Measurements from ENCODE around the gene CLPSL1. TPM values are rescaled to one million over a fixed set of nuclear protein-coding genes. Genes with fewer than 3 reads are reported as not detected.

The CLPSL1 gene
- total RNA-seq, 1 experiment from 2014 or later: not detected

- no peak overlapping the region for H3K27ac ChIP-seq (ENCODE audit: low read length)
- no peak overlapping the region for H2AFZ ChIP-seq (ENCODE audit: low read length)
- no peak for ATAC-seq
- intact Hi-C loops (cut with micrococcal nuclease): no loop called here
- H3F3A ChIP-seq (ENCODE audit: low read length, unreplicated experiment): no peaks in the 10 kb centered on the region
- no peak overlapping the region for H3K4me3 ChIP-seq (ENCODE audit: low read length)
- H3K27me3 ChIP-seq (ENCODE audit: low read length): no peaks in the 10 kb centered on the region
- H3K36me3 ChIP-seq (ENCODE audit: low read depth, low read length): no peaks in the 10 kb centered on the region
- no TSS peak for BruUV-seq (replicated peaks)
- no peaks in the 10 kb centered on the region for H4K20me1 ChIP-seq (ENCODE audit: low read length)
- no peaks in the 10 kb centered on the region for H3K79me2 ChIP-seq (ENCODE audit: low read length)
- DNase-seq: no peak
- ChIA-PET POLR2A (ENCODE audit: unreplicated experiment) (no interaction called here), CTCF (no interaction called here)
- no peaks in the 10 kb centered on the region for H3K9me2 ChIP-seq (replicated peaks; ENCODE audit: low read length)
- no peak overlapping the region for H3K4me2 ChIP-seq (ENCODE audit: low read length)
- H3K9ac ChIP-seq (ENCODE audit: low read length): no peak overlapping the region
- H3K9me3 ChIP-seq (ENCODE audit: low read length): no peaks in the 10 kb centered on the region
- no peaks in the 10 kb centered on the region for H3K4me1 ChIP-seq (ENCODE audit: insufficient read depth, low read length)
- TF ChIP-seq EZH2 (IDR thresholded peaks at IDR 0.05; ENCODE audit: low read length, unreplicated experiment) (no peak), EZH2phosphoT487 (IDR thresholded peaks at IDR 0.05; ENCODE audit: borderline replicate concordance, low read length) (no peak), CTCF (conservative IDR thresholded peaks at IDR 0.05; ENCODE audit: low read depth, low read length) (no peak)
Measured at GRCh38 chr6:35742842-35743241, 38.0 kb upstream of the CLPSL1 start.

GRCh38 chr6:35745509-35745908 is 35.3 kb upstream of the CLPSL1 start:
- ATAC-seq: no peak
- no peaks in the 10 kb centered on the region for H3K36me3 ChIP-seq (ENCODE audit: low read depth, low read length)
- no peaks in the 10 kb centered on the region for H3F3A ChIP-seq (ENCODE audit: low read length, unreplicated experiment)
- no peaks in the 10 kb centered on the region for H3K9me2 ChIP-seq (replicated peaks; ENCODE audit: low read length)
- H3K9me3 ChIP-seq (ENCODE audit: low read length): no peaks in the 10 kb centered on the region
- H3K27ac ChIP-seq (ENCODE audit: low read length): no peak overlapping the region
- no peak overlapping the region for H3K4me3 ChIP-seq (ENCODE audit: low read length)
- intact Hi-C loops (cut with micrococcal nuclease): no loop called here
- ChIA-PET POLR2A (ENCODE audit: unreplicated experiment) (no interaction called here), CTCF (no interaction called here)
- no peaks in the 10 kb centered on the region for H3K27me3 ChIP-seq (ENCODE audit: low read length)
- TF ChIP-seq EZH2 (IDR thresholded peaks at IDR 0.05; ENCODE audit: low read length, unreplicated experiment): no peak
- TF ChIP-seq EZH2phosphoT487 (IDR thresholded peaks at IDR 0.05; ENCODE audit: borderline replicate concordance, low read length): no peak
- no peak for TF ChIP-seq CTCF (conservative IDR thresholded peaks at IDR 0.05; ENCODE audit: low read depth, low read length)
- no peak overlapping the region for H3K9ac ChIP-seq (ENCODE audit: low read length)
- no TSS peak for BruUV-seq (replicated peaks)
- no peak for DNase-seq
- H4K20me1 ChIP-seq (ENCODE audit: low read length): no peaks in the 10 kb centered on the region
- H3K4me2 ChIP-seq (ENCODE audit: low read length): no peak overlapping the region
- no peaks in the 10 kb centered on the region for H3K79me2 ChIP-seq (ENCODE audit: low read length)
- no peaks in the 10 kb centered on the region for H3K4me1 ChIP-seq (ENCODE audit: insufficient read depth, low read length)
- no peak overlapping the region for H2AFZ ChIP-seq (ENCODE audit: low read length)

- Histone ChIP-seq H3K4me2 (ENCODE audit: low read length) (no peak overlapping the region), H3K27ac (ENCODE audit: low read length) (no peak overlapping the region), H3K4me1 (ENCODE audit: insufficient read depth, low read length) (no peaks in the 10 kb centered on the region), H3K27me3 (ENCODE audit: low read length) (no peaks in the 10 kb centered on the region), H4K20me1 (ENCODE audit: low read length) (no peaks in the 10 kb centered on the region), H3F3A (ENCODE audit: low read length, unreplicated experiment) (no peaks in the 10 kb centered on the region), H3K4me3 (ENCODE audit: low read length) (no peak overlapping the region), H3K9ac (ENCODE audit: low read length) (no peak overlapping the region), H3K9me2 (replicated peaks; ENCODE audit: low read length) (no peaks in the 10 kb centered on the region), H3K36me3 (ENCODE audit: low read depth, low read length) (no peaks in the 10 kb centered on the region), H2AFZ (ENCODE audit: low read length) (no peak overlapping the region), H3K9me3 (ENCODE audit: low read length) (no peaks in the 10 kb centered on the region), H3K79me2 (ENCODE audit: low read length) (no peaks in the 10 kb centered on the region)
- ATAC-seq (no peak), DNase-seq (no peak)
- intact Hi-C loops (cut with micrococcal nuclease): no loop called here
- ChIA-PET POLR2A (ENCODE audit: unreplicated experiment) (no interaction called here), CTCF (no interaction called here)
- BruUV-seq (replicated peaks): no TSS peak
- TF ChIP-seq CTCF (conservative IDR thresholded peaks at IDR 0.05; ENCODE audit: low read depth, low read length) (no peak), EZH2 (IDR thresholded peaks at IDR 0.05; ENCODE audit: low read length, unreplicated experiment) (no peak), EZH2phosphoT487 (IDR thresholded peaks at IDR 0.05; ENCODE audit: borderline replicate concordance, low read length) (no peak)
Measured at GRCh38 chr6:35746516-35746915, 34.3 kb upstream of the CLPSL1 start.

Measured in PC-3 (cell line).